SK-N-SH treated with all-trans-retinoic acid at 6 μM for 48 hours (cell line): Measurements from ENCODE around the gene ITGB2.

Source experiments
- ATAC-seq: fragments of 200-7000 bp; cut with Tn5 transposase; 3 replicates; pipeline ENCODE4 v1.9.1; 2020; ENCODE audit warnings: mild to moderate bottlenecking, moderate library complexity
- ARNTL ChIP-seq: fragments of 450-650 bp; formaldehyde crosslinking; IDR thresholded peaks from 2 replicates; pipeline ENCODE4 v1.5.0; 2020; ENCODE audit warnings: low read depth, mild to moderate bottlenecking, moderate library complexity, borderline replicate concordance
- BACH2 ChIP-seq: fragments of 250-450 bp; sonication (Bioruptor Pico); IDR thresholded peaks from 2 replicates; pipeline ENCODE4 v1.9.0; 2021; ENCODE audit warnings: mild to moderate bottlenecking, borderline replicate concordance
- CREB5 ChIP-seq: fragments of 250-450 bp; sonication (Bioruptor Pico); IDR thresholded peaks from 2 replicates; pipeline ENCODE4 v1.5.1; 2020; ENCODE audit warnings: low read depth, mild to moderate bottlenecking, moderate library complexity
- CSDC2 ChIP-seq: fragments of 250-450 bp; sonication (Bioruptor Pico); IDR thresholded peaks from 2 replicates; pipeline ENCODE4 v1.5.0; 2020; ENCODE audit warnings: mild to moderate bottlenecking, moderate library complexity
- CSRNP3 ChIP-seq: fragments of 250-450 bp; sonication (Bioruptor Pico); IDR thresholded peaks from 2 replicates; pipeline ENCODE4 v1.5.1; 2021; ENCODE audit warnings: mild to moderate bottlenecking, moderate library complexity
- ESRRG ChIP-seq: fragments of 250-450 bp; sonication (Bioruptor Pico); IDR thresholded peaks from 2 replicates; pipeline ENCODE4 v1.6.1; 2021; ENCODE audit warnings: mild to moderate bottlenecking
- GLIS3 ChIP-seq: fragments of 250-450 bp; sonication (Bioruptor Pico); IDR thresholded peaks from 2 replicates; pipeline ENCODE4 v1.5.0; 2020; ENCODE audit warnings: mild to moderate bottlenecking, moderate library complexity
- ISL1 ChIP-seq: fragments of 250-450 bp; sonication (Bioruptor Pico); IDR thresholded peaks from 2 replicates; pipeline ENCODE4 v2.1.2; 2022; ENCODE audit warnings: mild to moderate bottlenecking, moderate library complexity
- OSR1 ChIP-seq: fragments of 250-450 bp; sonication (Bioruptor Pico); IDR thresholded peaks from 2 replicates; pipeline ENCODE4 v1.8.0; 2022; ENCODE audit warnings: moderate library complexity, mild to moderate bottlenecking, inconsistent platforms
- PATZ1 ChIP-seq: fragments of 250-450 bp; sonication (Bioruptor Pico); IDR thresholded peaks from 2 replicates; pipeline ENCODE4 v1.8.0; 2020; ENCODE audit warnings: mild to moderate bottlenecking, moderate library complexity, borderline replicate concordance
- PPARA ChIP-seq: fragments of 250-450 bp; sonication (Bioruptor Pico); IDR thresholded peaks from 2 replicates; pipeline ENCODE4 v1.5.0; 2020; ENCODE audit warnings: mild to moderate bottlenecking, borderline replicate concordance
- SNAI2 ChIP-seq: fragments of 250-450 bp; sonication (Bioruptor Pico); IDR thresholded peaks from 2 replicates; pipeline ENCODE4 v1.5.0; 2020; ENCODE audit warnings: mild to moderate bottlenecking, moderate library complexity
- TCF4 ChIP-seq: fragments of 250-450 bp; sonication (Bioruptor Pico); IDR thresholded peaks from 2 replicates; pipeline ENCODE4 v1.8.0; 2021; ENCODE audit warnings: mild to moderate bottlenecking, moderate library complexity, borderline replicate concordance
- TOX ChIP-seq: fragments of 250-450 bp; sonication (Bioruptor Pico); IDR thresholded peaks from 2 replicates; pipeline ENCODE4 v1.8.0; 2021; ENCODE audit warnings: mild to moderate bottlenecking, moderate library complexity, borderline replicate concordance
- TSHZ2 ChIP-seq: fragments of 250-450 bp; sonication (Bioruptor Pico); IDR thresholded peaks from 2 replicates; pipeline ENCODE4 v1.5.0; 2020; ENCODE audit warnings: mild to moderate bottlenecking, moderate library complexity
- ZFP3 ChIP-seq: fragments of 250-450 bp; sonication (Bioruptor Pico); IDR thresholded peaks from 2 replicates; pipeline ENCODE4 v1.5.0; 2020; ENCODE audit warnings: mild to moderate bottlenecking, moderate library complexity
- ZNF565 ChIP-seq: fragments of 450-650 bp; formaldehyde crosslinking; conservative IDR thresholded peaks from 2 replicates; pipeline ENCODE4 v1.5.0; 2020; ENCODE audit warnings: low read depth, mild to moderate bottlenecking, moderate library complexity
- ZNF70 ChIP-seq: fragments of 450-650 bp; formaldehyde crosslinking; IDR thresholded peaks from 2 replicates; pipeline ENCODE4 v1.5.0; 2020; ENCODE audit warnings: mild to moderate bottlenecking, moderate library complexity
- TF ChIP-seq, protein P1 (sequence below): fragments of 250-450 bp; sonication (Bioruptor Pico); IDR thresholded peaks from 2 replicates; pipeline ENCODE4 v1.8.0; 2021; ENCODE audit warnings: low read depth, mild to moderate bottlenecking, moderate library complexity, borderline replicate concordance

Gene ITGB2

GRCh38 chr21:44908908-44909307 is 11.8 kb downstream of the ITGB2 start:
- no peak for ATAC-seq
- TF ChIP-seq ISL1 (CRISPR knock-in tag) (no peak), OSR1 (CRISPR knock-in tag) (no peak)
- TF ChIP-seq, all 23 proteins: peak for 0

GRCh38 chr21:44907966-44908895 is 12.5 kb downstream of the ITGB2 start:
- no peak for ATAC-seq
- TF ChIP-seq TSHZ2 (CRISPR knock-in tag) (no peak), TOX (CRISPR knock-in tag) (no peak), TCF4 (no peak), SNAI2 (CRISPR knock-in tag) (no peak), PPARA (no peak), PATZ1 (CRISPR knock-in tag) (no peak)

GRCh38 chr21:44907225-44907965 is 13.3 kb downstream of the ITGB2 start:
- no peak for ATAC-seq
- no peak for TF ChIP-seq CSDC2
- TF ChIP-seq ISL1 (CRISPR knock-in tag): no peak
- no peak for TF ChIP-seq SNAI2 (CRISPR knock-in tag)
- TF ChIP-seq, all 23 proteins: peak for 0

DNA sequence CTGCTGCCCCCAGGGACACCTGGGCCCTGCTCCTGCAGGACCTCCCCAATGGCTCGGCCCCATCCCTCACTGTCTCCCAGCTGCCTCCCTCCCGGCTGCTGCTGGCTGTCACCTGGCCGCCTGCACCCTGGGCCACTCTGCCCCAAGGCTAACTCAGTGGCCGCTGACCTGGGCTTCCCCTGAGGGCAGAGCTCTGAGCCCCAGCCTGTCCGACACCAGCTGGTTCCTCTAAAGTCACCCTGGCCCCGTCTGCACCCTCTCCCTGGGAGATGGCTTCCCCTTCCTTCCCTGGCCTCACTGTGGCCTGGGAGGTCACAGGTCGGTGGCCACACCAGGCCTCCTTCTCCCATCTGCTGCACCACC is 15.0 kb downstream of the ITGB2 start:
- ATAC-seq: no peak
- TF ChIP-seq ZNF565 (CRISPR knock-in tag): no peak
- no peak for TF ChIP-seq OSR1 (CRISPR knock-in tag)
- TF ChIP-seq PATZ1 (CRISPR knock-in tag): no peak
- no peak for TF ChIP-seq ESRRG (CRISPR knock-in tag)
- no peak for TF ChIP-seq CSDC2
- no peak for TF ChIP-seq ZFP3 (CRISPR knock-in tag)
- no peak for TF ChIP-seq ZNF70 (CRISPR knock-in tag)
- no peak for TF ChIP-seq ISL1 (CRISPR knock-in tag)
- TF ChIP-seq ARNTL (CRISPR knock-in tag): no peak
- no peak for TF ChIP-seq TSHZ2 (CRISPR knock-in tag)
- no peak for TF ChIP-seq BACH2 (CRISPR knock-in tag)
- TF ChIP-seq GLIS3 (CRISPR knock-in tag): no peak
- TF ChIP-seq CREB5 (CRISPR knock-in tag): no peak
- TF ChIP-seq, protein P1, sequence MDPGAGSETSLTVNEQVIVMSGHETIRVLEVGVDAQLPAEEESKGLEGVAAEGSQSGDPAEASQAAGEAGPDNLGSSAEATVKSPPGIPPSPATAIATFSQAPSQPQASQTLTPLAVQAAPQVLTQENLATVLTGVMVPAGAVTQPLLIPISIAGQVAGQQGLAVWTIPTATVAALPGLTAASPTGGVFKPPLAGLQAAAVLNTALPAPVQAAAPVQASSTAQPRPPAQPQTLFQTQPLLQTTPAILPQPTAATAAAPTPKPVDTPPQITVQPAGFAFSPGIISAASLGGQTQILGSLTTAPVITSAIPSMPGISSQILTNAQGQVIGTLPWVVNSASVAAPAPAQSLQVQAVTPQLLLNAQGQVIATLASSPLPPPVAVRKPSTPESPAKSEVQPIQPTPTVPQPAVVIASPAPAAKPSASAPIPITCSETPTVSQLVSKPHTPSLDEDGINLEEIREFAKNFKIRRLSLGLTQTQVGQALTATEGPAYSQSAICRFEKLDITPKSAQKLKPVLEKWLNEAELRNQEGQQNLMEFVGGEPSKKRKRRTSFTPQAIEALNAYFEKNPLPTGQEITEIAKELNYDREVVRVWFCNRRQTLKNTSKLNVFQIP (CRISPR knock-in tag): no peak
- no peak for TF ChIP-seq CSRNP3 (CRISPR knock-in tag)
- no peak for TF ChIP-seq TOX (CRISPR knock-in tag)
- TF ChIP-seq TCF4: no peak
